ENCODE measurements around the gene ARHGAP22. TPM values are rescaled to one million over a fixed set of nuclear protein-coding genes. Genes with fewer than 3 reads are reported as not detected.
"Not testable (repeated sequence)": the region's sequence is repeated elsewhere in the genome, so short reads cannot be mapped to it uniquely, and the experiment has no call there.

The ARHGAP22 gene
- total RNA-seq, 1 donor from 2014 or later: 1.0 TPM

GRCh38 chr10:48645600-48645999 lies 40.7 kb upstream of the ARHGAP22 start:
- no peaks in the 10 kb centered on the region for H3K27me3 ChIP-seq (ENCODE audit: control insufficient read depth in 3 of 3, insufficient read depth in 3 of 3, low read length in 3 of 3)
- H3K4me3 ChIP-seq (ENCODE audit: low read length in 3 of 3): no peak overlapping the region
- H3K9me3 ChIP-seq (ENCODE audit: control insufficient read depth in 3 of 3, low read length in 3 of 3): no peaks in the 10 kb centered on the region
- H3K36me3 ChIP-seq (ENCODE audit: control insufficient read depth in 3 of 3, insufficient read depth in 3 of 3, low read length in 3 of 3): no peaks in the 10 kb centered on the region
- H3K4me1 ChIP-seq (ENCODE audit: control insufficient read depth in 3 of 3, insufficient read depth in 3 of 3, low read length in 3 of 3): no peaks in the 10 kb centered on the region
- no peak overlapping the region for H3K9ac ChIP-seq (ENCODE audit: low read depth in 1 of 3, low read length in 3 of 3)
- H3K27ac ChIP-seq (ENCODE audit: low read depth, low read length): no peak overlapping the region

GRCh38 chr10:48641099-48641690 lies 36.3 kb upstream of the ARHGAP22 start:
- H3K9ac ChIP-seq (ENCODE audit: low read depth in 1 of 3, low read length in 3 of 3); H3K27ac ChIP-seq (ENCODE audit: low read depth, low read length); H3K4me3 ChIP-seq (ENCODE audit: low read length in 3 of 3); H3K36me3 ChIP-seq (ENCODE audit: control insufficient read depth in 3 of 3, insufficient read depth in 3 of 3, low read length in 3 of 3); H3K9me3 ChIP-seq (ENCODE audit: control insufficient read depth in 3 of 3, low read length in 3 of 3); H3K4me1 ChIP-seq (ENCODE audit: control insufficient read depth in 3 of 3, insufficient read depth in 3 of 3, low read length in 3 of 3); H3K27me3 ChIP-seq (ENCODE audit: control insufficient read depth in 3 of 3, insufficient read depth in 3 of 3, low read length in 3 of 3): not testable (repeated sequence)

- Histone ChIP-seq H3K9ac (ENCODE audit: low read depth in 1 of 3, low read length in 3 of 3) (no peak overlapping the region), H3K4me1 (ENCODE audit: control insufficient read depth in 3 of 3, insufficient read depth in 3 of 3, low read length in 3 of 3) (peaks cover 0 to 15% (median 0%) of the 10 kb centered on the region in 3 donors), H3K27ac (ENCODE audit: low read depth, low read length) (no peak overlapping the region), H3K9me3 (ENCODE audit: control insufficient read depth in 3 of 3, low read length in 3 of 3) (no peaks in the 10 kb centered on the region), H3K36me3 (ENCODE audit: control insufficient read depth in 3 of 3, insufficient read depth in 3 of 3, low read length in 3 of 3) (no peaks in the 10 kb centered on the region), H3K4me3 (ENCODE audit: low read length in 3 of 3) (no peak overlapping the region), H3K27me3 (ENCODE audit: control insufficient read depth in 3 of 3, insufficient read depth in 3 of 3, low read length in 3 of 3) (peaks cover 0 to 6% (median 4%) of the 10 kb centered on the region in 3 donors)
Observed at GRCh38 chr10:48640326-48640725, 35.5 kb upstream of the ARHGAP22 start.

DNA sequence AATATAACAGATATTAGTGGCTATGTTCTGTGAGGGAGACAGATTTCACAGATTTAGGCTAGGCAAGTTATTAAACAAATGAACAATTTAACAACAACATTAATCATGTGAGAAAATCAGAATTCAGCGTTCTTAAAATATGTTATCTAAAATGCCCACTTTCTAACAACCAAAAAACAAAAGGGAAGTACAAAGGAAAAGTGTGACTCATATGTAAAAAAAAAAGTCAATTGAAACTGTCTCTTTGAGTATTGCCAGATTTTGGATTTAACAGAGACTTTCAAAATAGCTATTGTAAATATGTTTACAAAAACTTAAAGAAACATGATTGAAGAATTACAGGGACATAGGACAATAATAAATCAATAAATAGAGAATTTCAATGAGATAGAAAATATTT lies 34.8 kb upstream of the ARHGAP22 start:
- Histone ChIP-seq H3K36me3 (ENCODE audit: control insufficient read depth in 3 of 3, insufficient read depth in 3 of 3, low read length in 3 of 3) (no peaks in the 10 kb centered on the region), H3K27ac (ENCODE audit: low read depth, low read length) (no peak overlapping the region), H3K9ac (ENCODE audit: low read depth in 1 of 3, low read length in 3 of 3) (no peak overlapping the region), H3K9me3 (ENCODE audit: control insufficient read depth in 3 of 3, low read length in 3 of 3) (no peaks in the 10 kb centered on the region), H3K4me1 (ENCODE audit: control insufficient read depth in 3 of 3, insufficient read depth in 3 of 3, low read length in 3 of 3) (peaks cover 0 to 21% (median 0%) of the 10 kb centered on the region in 3 donors), H3K4me3 (ENCODE audit: low read length in 3 of 3) (no peak overlapping the region), H3K27me3 (ENCODE audit: control insufficient read depth in 3 of 3, insufficient read depth in 3 of 3, low read length in 3 of 3) (peaks cover 0 to 6% (median 4%) of the 10 kb centered on the region in 3 donors)

DNA sequence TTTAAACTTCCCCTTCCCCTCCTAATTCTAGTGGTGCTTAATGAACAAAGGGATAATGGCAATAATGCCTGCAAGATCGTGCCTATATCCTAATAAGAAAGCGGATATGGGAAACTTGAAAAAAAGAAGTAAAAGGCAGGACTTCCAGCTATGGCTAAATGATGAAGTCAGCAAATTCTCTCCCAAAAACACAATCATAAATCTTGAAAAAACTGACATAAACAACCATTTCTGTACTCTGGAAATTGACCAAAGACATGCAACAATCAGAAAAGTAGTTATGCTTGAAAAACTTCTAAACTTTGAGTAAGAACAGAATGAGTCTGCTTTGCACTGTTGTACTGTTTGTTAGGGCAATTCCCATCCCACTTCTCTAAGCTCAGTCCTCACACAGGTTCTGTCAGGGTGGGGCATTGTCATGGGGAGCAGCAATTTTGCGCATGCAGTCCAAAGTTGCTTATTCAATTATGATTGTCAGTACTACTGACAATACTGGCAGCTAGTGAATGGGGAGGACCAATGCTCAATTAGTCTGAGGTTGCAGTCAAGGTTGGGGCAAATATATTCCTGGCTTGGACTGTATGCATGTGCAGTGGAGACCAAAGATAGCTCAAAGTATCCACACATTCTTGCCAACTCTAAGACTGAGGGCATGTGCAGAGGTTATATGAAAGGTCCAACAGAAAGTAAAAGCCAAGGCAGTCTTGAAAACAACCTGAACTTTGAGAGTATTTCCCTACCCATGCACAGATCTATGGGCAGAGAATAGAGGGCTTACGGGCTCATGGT lies 34.1 kb upstream of the ARHGAP22 start:
- no peak overlapping the region for H3K9ac ChIP-seq (ENCODE audit: low read depth in 1 of 3, low read length in 3 of 3)
- peaks cover 0 to 6% (median 4%) of the 10 kb centered on the region in 3 donors for H3K27me3 ChIP-seq (ENCODE audit: control insufficient read depth in 3 of 3, insufficient read depth in 3 of 3, low read length in 3 of 3)
- H3K4me3 ChIP-seq (ENCODE audit: low read length in 3 of 3): no peak overlapping the region
- no peak overlapping the region for H3K27ac ChIP-seq (ENCODE audit: low read depth, low read length)
- no peaks in the 10 kb centered on the region for H3K36me3 ChIP-seq (ENCODE audit: control insufficient read depth in 3 of 3, insufficient read depth in 3 of 3, low read length in 3 of 3)
- no peaks in the 10 kb centered on the region for H3K9me3 ChIP-seq (ENCODE audit: control insufficient read depth in 3 of 3, low read length in 3 of 3)
- peaks cover 0 to 21% (median 0%) of the 10 kb centered on the region in 3 donors for H3K4me1 ChIP-seq (ENCODE audit: control insufficient read depth in 3 of 3, insufficient read depth in 3 of 3, low read length in 3 of 3)

DNA sequence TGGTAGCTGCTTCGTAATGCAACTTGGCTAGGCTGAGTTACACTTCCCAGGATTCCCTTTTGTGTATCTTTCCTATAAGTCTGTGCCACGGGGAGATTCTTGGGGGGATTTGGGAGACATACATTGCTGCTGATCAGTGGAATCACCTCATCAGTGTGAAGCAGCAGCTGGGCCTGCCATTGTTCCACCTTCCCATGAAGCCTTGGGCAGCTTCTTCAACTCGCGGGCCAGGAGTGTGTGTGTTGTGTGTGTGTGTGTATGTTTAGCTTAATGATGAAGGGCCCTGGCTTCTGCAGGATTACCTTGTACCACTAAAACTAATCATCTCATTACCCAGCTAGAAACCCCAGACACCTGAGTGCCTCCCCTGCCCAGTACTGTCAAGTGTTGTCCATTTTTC lies 33.3 kb upstream of the ARHGAP22 start:
- no peak overlapping the region for H3K4me3 ChIP-seq (ENCODE audit: low read length in 3 of 3)
- no peak overlapping the region for H3K9ac ChIP-seq (ENCODE audit: low read depth in 1 of 3, low read length in 3 of 3)
- peaks cover 0 to 25% (median 0%) of the 10 kb centered on the region in 3 donors for H3K4me1 ChIP-seq (ENCODE audit: control insufficient read depth in 3 of 3, insufficient read depth in 3 of 3, low read length in 3 of 3)
- H3K36me3 ChIP-seq (ENCODE audit: control insufficient read depth in 3 of 3, insufficient read depth in 3 of 3, low read length in 3 of 3): no peaks in the 10 kb centered on the region
- peaks cover 0 to 6% (median 4%) of the 10 kb centered on the region in 3 donors for H3K27me3 ChIP-seq (ENCODE audit: control insufficient read depth in 3 of 3, insufficient read depth in 3 of 3, low read length in 3 of 3)
- no peak overlapping the region for H3K27ac ChIP-seq (ENCODE audit: low read depth, low read length)
- no peaks in the 10 kb centered on the region for H3K9me3 ChIP-seq (ENCODE audit: control insufficient read depth in 3 of 3, low read length in 3 of 3)

DNA sequence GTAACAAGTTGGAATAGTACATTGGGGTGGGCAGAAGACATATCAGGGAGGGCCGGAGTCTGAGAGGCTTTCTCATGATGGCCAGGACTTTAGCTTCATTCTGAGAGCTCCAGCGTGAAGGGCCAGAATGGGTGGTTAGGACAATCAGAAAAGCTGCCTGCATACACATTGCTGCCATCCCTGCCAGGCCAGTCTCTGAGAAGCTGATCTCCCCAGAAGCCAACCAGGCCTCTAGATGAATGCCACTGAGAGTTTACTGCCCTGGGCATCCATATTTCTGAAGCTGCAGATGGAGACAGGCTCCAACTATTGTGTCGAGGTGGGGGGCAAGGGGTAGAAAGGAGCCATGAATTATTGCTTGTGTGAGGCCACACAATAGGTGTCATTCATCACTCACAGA lies 32.0 kb upstream of the ARHGAP22 start:
- no peaks in the 10 kb centered on the region for H3K9me3 ChIP-seq (ENCODE audit: control insufficient read depth in 3 of 3, low read length in 3 of 3)
- no peaks in the 10 kb centered on the region for H3K36me3 ChIP-seq (ENCODE audit: control insufficient read depth in 3 of 3, insufficient read depth in 3 of 3, low read length in 3 of 3)
- no peak overlapping the region for H3K4me3 ChIP-seq (ENCODE audit: low read length in 3 of 3)
- no peak overlapping the region for H3K9ac ChIP-seq (ENCODE audit: low read depth in 1 of 3, low read length in 3 of 3)
- H3K27me3 ChIP-seq (ENCODE audit: control insufficient read depth in 3 of 3, insufficient read depth in 3 of 3, low read length in 3 of 3): peaks cover 0 to 6% (median 4%) of the 10 kb centered on the region in 3 donors
- H3K4me1 ChIP-seq (ENCODE audit: control insufficient read depth in 3 of 3, insufficient read depth in 3 of 3, low read length in 3 of 3): peaks cover 0 to 25% (median 0%) of the 10 kb centered on the region in 3 donors
- H3K27ac ChIP-seq (ENCODE audit: low read depth, low read length): no peak overlapping the region

GRCh38 chr10:48636231-48636630 lies 31.4 kb upstream of the ARHGAP22 start:
- no peak overlapping the region for H3K27ac ChIP-seq (ENCODE audit: low read depth, low read length)
- peaks cover 0 to 25% (median 0%) of the 10 kb centered on the region in 3 donors for H3K4me1 ChIP-seq (ENCODE audit: control insufficient read depth in 3 of 3, insufficient read depth in 3 of 3, low read length in 3 of 3)
- H3K9me3 ChIP-seq (ENCODE audit: control insufficient read depth in 3 of 3, low read length in 3 of 3): no peaks in the 10 kb centered on the region
- no peak overlapping the region for H3K4me3 ChIP-seq (ENCODE audit: low read length in 3 of 3)
- no peak overlapping the region for H3K9ac ChIP-seq (ENCODE audit: low read depth in 1 of 3, low read length in 3 of 3)
- H3K27me3 ChIP-seq (ENCODE audit: control insufficient read depth in 3 of 3, insufficient read depth in 3 of 3, low read length in 3 of 3): peaks cover 0 to 6% (median 4%) of the 10 kb centered on the region in 3 donors
- H3K36me3 ChIP-seq (ENCODE audit: control insufficient read depth in 3 of 3, insufficient read depth in 3 of 3, low read length in 3 of 3): no peaks in the 10 kb centered on the region

DNA sequence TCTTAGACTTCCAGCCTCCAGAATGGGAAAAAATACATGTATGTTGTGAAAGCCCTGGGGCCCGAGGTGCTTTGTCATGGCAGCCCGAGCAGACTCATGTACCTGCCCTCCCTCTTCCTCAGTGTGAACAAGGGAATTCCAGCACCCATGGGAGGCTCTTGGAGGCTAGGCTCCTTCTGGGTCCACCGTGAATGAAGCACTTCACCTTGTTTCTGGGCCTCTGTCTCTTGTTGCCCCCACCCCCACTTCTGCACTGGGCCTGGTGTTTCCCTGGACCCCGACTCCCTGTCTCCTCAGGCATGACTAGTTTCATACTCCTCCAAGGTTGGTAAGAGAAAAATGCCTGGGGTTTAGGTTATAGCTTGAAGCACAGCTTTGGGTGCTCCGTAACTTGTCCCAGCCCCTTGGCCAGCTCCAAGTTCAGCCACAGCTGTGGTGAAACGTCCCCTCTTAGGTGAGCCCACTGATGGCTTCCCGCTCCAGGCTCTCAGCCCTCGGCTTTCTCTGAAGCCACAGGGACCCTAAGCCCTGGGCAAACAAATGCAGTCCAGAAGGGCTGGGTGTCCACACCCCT lies 30.2 kb upstream of the ARHGAP22 start:
- peak overlapping the region; percentile 23 for H3K27ac ChIP-seq (ENCODE audit: low read depth, low read length)
- H3K4me1 ChIP-seq (ENCODE audit: control insufficient read depth in 3 of 3, insufficient read depth in 3 of 3, low read length in 3 of 3): peaks cover 0 to 25% (median 0%) of the 10 kb centered on the region in 3 donors
- H3K27me3 ChIP-seq (ENCODE audit: control insufficient read depth in 3 of 3, insufficient read depth in 3 of 3, low read length in 3 of 3): peaks cover 0 to 6% (median 4%) of the 10 kb centered on the region in 3 donors
- no peak overlapping the region for H3K9ac ChIP-seq (ENCODE audit: low read depth in 1 of 3, low read length in 3 of 3)
- H3K9me3 ChIP-seq (ENCODE audit: control insufficient read depth in 3 of 3, low read length in 3 of 3): no peaks in the 10 kb centered on the region
- H3K4me3 ChIP-seq (ENCODE audit: low read length in 3 of 3): no peak overlapping the region
- no peaks in the 10 kb centered on the region for H3K36me3 ChIP-seq (ENCODE audit: control insufficient read depth in 3 of 3, insufficient read depth in 3 of 3, low read length in 3 of 3)
